ENCODE measurements around the gene BRCA2.

Gene BRCA2, protein sequence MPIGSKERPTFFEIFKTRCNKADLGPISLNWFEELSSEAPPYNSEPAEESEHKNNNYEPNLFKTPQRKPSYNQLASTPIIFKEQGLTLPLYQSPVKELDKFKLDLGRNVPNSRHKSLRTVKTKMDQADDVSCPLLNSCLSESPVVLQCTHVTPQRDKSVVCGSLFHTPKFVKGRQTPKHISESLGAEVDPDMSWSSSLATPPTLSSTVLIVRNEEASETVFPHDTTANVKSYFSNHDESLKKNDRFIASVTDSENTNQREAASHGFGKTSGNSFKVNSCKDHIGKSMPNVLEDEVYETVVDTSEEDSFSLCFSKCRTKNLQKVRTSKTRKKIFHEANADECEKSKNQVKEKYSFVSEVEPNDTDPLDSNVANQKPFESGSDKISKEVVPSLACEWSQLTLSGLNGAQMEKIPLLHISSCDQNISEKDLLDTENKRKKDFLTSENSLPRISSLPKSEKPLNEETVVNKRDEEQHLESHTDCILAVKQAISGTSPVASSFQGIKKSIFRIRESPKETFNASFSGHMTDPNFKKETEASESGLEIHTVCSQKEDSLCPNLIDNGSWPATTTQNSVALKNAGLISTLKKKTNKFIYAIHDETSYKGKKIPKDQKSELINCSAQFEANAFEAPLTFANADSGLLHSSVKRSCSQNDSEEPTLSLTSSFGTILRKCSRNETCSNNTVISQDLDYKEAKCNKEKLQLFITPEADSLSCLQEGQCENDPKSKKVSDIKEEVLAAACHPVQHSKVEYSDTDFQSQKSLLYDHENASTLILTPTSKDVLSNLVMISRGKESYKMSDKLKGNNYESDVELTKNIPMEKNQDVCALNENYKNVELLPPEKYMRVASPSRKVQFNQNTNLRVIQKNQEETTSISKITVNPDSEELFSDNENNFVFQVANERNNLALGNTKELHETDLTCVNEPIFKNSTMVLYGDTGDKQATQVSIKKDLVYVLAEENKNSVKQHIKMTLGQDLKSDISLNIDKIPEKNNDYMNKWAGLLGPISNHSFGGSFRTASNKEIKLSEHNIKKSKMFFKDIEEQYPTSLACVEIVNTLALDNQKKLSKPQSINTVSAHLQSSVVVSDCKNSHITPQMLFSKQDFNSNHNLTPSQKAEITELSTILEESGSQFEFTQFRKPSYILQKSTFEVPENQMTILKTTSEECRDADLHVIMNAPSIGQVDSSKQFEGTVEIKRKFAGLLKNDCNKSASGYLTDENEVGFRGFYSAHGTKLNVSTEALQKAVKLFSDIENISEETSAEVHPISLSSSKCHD (N-terminal part only)

DNA sequence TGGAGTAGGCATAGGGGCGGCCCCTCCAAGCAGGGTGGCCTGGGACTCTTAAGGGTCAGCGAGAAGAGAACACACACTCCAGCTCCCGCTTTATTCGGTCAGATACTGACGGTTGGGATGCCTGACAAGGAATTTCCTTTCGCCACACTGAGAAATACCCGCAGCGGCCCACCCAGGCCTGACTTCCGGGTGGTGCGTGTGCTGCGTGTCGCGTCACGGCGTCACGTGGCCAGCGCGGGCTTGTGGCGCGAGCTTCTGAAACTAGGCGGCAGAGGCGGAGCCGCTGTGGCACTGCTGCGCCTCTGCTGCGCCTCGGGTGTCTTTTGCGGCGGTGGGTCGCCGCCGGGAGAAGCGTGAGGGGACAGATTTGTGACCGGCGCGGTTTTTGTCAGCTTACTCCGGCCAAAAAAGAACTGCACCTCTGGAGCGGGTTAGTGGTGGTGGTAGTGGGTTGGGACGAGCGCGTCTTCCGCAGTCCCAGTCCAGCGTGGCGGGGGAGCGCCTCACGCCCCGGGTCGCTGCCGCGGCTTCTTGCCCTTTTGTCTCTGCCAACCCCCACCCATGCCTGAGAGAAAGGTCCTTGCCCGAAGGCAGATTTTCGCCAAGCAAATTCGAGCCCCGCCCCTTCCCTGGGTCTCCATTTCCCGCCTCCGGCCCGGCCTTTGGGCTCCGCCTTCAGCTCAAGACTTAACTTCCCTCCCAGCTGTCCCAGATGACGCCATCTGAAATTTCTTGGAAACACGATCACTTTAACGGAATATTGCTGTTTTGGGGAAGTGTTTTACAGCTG is at the start of gene BRCA2, which contains the start of gene ZAR1L:
BRCA2 (plus strand) TSS at position 271 of the 790 bp plus-strand sequence. CDS start 953 bp downstream, outside the sequence.
ZAR1L (minus strand) TSS at position 126 of the 790 bp plus-strand sequence. CDS start 3,438 bp downstream, outside the sequence.
- peak; percentile 73 for DNase-seq (ENCODE audit: extremely low read depth, low read depth)
- TF ChIP-seq, protein P1, sequence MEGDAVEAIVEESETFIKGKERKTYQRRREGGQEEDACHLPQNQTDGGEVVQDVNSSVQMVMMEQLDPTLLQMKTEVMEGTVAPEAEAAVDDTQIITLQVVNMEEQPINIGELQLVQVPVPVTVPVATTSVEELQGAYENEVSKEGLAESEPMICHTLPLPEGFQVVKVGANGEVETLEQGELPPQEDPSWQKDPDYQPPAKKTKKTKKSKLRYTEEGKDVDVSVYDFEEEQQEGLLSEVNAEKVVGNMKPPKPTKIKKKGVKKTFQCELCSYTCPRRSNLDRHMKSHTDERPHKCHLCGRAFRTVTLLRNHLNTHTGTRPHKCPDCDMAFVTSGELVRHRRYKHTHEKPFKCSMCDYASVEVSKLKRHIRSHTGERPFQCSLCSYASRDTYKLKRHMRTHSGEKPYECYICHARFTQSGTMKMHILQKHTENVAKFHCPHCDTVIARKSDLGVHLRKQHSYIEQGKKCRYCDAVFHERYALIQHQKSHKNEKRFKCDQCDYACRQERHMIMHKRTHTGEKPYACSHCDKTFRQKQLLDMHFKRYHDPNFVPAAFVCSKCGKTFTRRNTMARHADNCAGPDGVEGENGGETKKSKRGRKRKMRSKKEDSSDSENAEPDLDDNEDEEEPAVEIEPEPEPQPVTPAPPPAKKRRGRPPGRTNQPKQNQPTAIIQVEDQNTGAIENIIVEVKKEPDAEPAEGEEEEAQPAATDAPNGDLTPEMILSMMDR (IDR thresholded peaks at IDR 0.05; ENCODE audit: low read depth, low read length): no peak

GRCh38 chr13:32265726-32266125 is 49.6 kb upstream of the BRCA2 start:
- DNase-seq (ENCODE audit: extremely low read depth, low read depth): no peak
- TF ChIP-seq, protein P1 (IDR thresholded peaks at IDR 0.05; ENCODE audit: low read depth, low read length): no peak

DNA sequence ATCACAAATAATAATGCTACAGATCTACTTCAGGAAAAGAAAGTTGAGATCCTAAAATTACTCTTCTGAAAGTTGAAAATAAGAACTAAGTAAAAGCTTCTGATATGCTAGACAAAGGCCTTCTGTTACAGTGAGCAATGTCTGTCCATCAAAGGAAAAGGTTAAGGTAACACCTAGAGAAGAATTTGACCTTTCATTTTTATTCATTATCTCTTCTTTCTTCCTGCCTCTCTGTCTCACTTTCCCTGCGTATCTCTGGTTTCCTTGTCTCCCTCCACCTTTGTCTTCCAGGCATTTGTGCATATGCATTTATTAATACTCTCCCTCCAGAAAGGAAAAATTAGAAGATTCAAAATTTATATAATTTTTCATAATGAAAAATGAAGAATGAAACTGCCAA is 49.2 kb upstream of the BRCA2 start:
- TF ChIP-seq, protein P1 (IDR thresholded peaks at IDR 0.05; ENCODE audit: low read depth, low read length): no peak

GRCh38 chr13:32267836-32268439 is 47.4 kb upstream of the BRCA2 start:
- TF ChIP-seq, protein P1 (IDR thresholded peaks at IDR 0.05; ENCODE audit: low read depth, low read length): peak; percentile 31
- no peak for DNase-seq (ENCODE audit: extremely low read depth, low read depth)

More for the DNA sequence above, 49.2 kb upstream of the BRCA2 start:
- DNase-seq (ENCODE audit: extremely low read depth, low read depth): no peak

- TF ChIP-seq, protein P1 (IDR thresholded peaks at IDR 0.05; ENCODE audit: low read depth, low read length): no peak
Measured at GRCh38 chr13:32272021-32272683, 43.2 kb upstream of the BRCA2 start.

More at GRCh38 chr13:32272021-32272683, 43.2 kb upstream of the BRCA2 start:
- DNase-seq (ENCODE audit: extremely low read depth, low read depth): no peak

All from AG09319 (cell line).